HepG2 (cell line): ENCODE results near the gene HEXIM1. TPM values are rescaled to one million over a fixed set of nuclear protein-coding genes. Genes with fewer than 3 reads are reported as not detected.

Experiments
- ATM ChIP-seq: fragments of 450-650 bp; IDR thresholded peaks from 2 replicates; pipeline ENCODE4 v1.7.1; 2017; ENCODE audit warnings: mild to moderate bottlenecking, borderline replicate concordance
- EED ChIP-seq: sonication (generic); formaldehyde crosslinking; IDR thresholded peaks from 2 replicates; pipeline ENCODE4 v1.5.0; 2020; ENCODE audit warnings: mild to moderate bottlenecking, missing genetic modification reagents
- FOXM1 ChIP-seq: sonication (generic); formaldehyde crosslinking; IDR thresholded peaks from 2 replicates; pipeline ENCODE4 v1.5.0; 2020; ENCODE audit warnings: missing genetic modification reagents
- HDAC1 ChIP-seq: sonication (generic); formaldehyde crosslinking; IDR thresholded peaks from 2 replicates; pipeline ENCODE4 v1.5.1; 2020; ENCODE audit warnings: mild to moderate bottlenecking, missing genetic modification reagents
- KLF6 ChIP-seq: IDR thresholded peaks from 2 replicates; pipeline ENCODE4 v1.8.0; 2016; ENCODE audit warnings: missing biosample characterization, missing genetic modification reagents
- MAZ ChIP-seq, 2 experiments: sonication (generic) in 1 of 2; formaldehyde crosslinking in 1 of 2; IDR thresholded peaks; 2 replicates each; pipeline versions ENCODE4 v1.5.0 to v1.6.1; 2012 to 2020; ENCODE audit warnings: low read depth in 2 of 2, mild to moderate bottlenecking in 2 of 2, borderline replicate concordance in 1 of 2, improper control_type of control experiment in 1 of 2, low read length in 1 of 2, missing genetic modification reagents in 1 of 2, moderate library complexity in 1 of 2
- NFYB ChIP-seq: sonication (generic); formaldehyde crosslinking; IDR thresholded peaks from 2 replicates; pipeline ENCODE4 v1.4.0; 2020; ENCODE audit warnings: missing genetic modification reagents
- POLR2AphosphoS5 ChIP-seq: IDR thresholded peaks from 2 replicates; pipeline ENCODE4 v1.6.1; 2012; ENCODE audit warnings: low read depth, low read length
- RFXANK ChIP-seq: IDR thresholded peaks from 2 replicates; pipeline ENCODE4 v1.6.1; 2016
- RORA ChIP-seq: sonication (generic); formaldehyde crosslinking; IDR thresholded peaks from 2 replicates; pipeline ENCODE4 v1.5.0; 2020; ENCODE audit warnings: mild to moderate bottlenecking, missing genetic modification reagents, moderate library complexity
- SUZ12 ChIP-seq: fragments of 150-350 bp; IDR thresholded peaks from 2 replicates; pipeline ENCODE4 v1.6.1; 2014; ENCODE audit warnings: low read depth, low read length
- ZNF101 ChIP-seq: sonication (generic); formaldehyde crosslinking; IDR thresholded peaks from 2 replicates; pipeline ENCODE4 v1.4.0; 2020; ENCODE audit warnings: mild to moderate bottlenecking, low read depth, missing genetic modification reagents, borderline replicate concordance
- ZNF232 ChIP-seq: sonication (generic); formaldehyde crosslinking; IDR thresholded peaks from 2 replicates; pipeline ENCODE4 v1.4.0; 2020; ENCODE audit warnings: missing genetic modification reagents, borderline replicate concordance
- ZNF703 ChIP-seq: sonication (generic); formaldehyde crosslinking; IDR thresholded peaks from 2 replicates; pipeline ENCODE4 v1.5.1; 2020; ENCODE audit warnings: missing genetic modification reagents, mild to moderate bottlenecking, moderate library complexity, borderline replicate concordance
- ZNF878 ChIP-seq: sonication (generic); formaldehyde crosslinking; IDR thresholded peaks from 2 replicates; pipeline ENCODE4 v1.8.1; 2023; ENCODE audit warnings: mild to moderate bottlenecking, missing genetic modification reagents, moderate library complexity
- ZUFSP ChIP-seq: sonication (generic); formaldehyde crosslinking; IDR thresholded peaks from 2 replicates; pipeline ENCODE4 v1.9.0; 2021; ENCODE audit warnings: missing genetic modification reagents, mild to moderate bottlenecking, borderline replicate concordance
- polyA plus RNA-seq, 8 experiments: library from polyadenylated mRNA; depleted of rRNA in 3 of 8; stranded (reverse) in 7 of 8; unstranded in 1 of 8; fragments of >200 nt; fragmentation: Illumina TruSeq in 4 of 8; extraction: Trizol in 4 of 8; gene quantifications; 2 replicates each; pipeline versions ENCODE4 v1.2.1 to v1.2.3, GENCODE V29; 2011 to 2016; ENCODE audit warnings: low read depth in 4 of 8, missing spikeins in 1 of 8, mixed read lengths in 1 of 8; ENCODE audit not compliant: insufficient read depth in 1 of 8
- total RNA-seq, 5 experiments: library from RNA; depleted of rRNA; stranded (reverse); fragments of >200 nt; fragmentation: Illumina TruSeq; extraction: Trizol; gene quantifications; 2 replicates each; pipeline ENCODE4 v1.2.3, GENCODE V29; 2016; ENCODE audit warnings: low read depth in 1 of 5
- TF ChIP-seq, protein P1 (sequence below): sonication (generic); formaldehyde crosslinking; IDR thresholded peaks from 2 replicates; pipeline ENCODE4 v1.4.0; 2020; ENCODE audit warnings: missing genetic modification reagents
- TF ChIP-seq, protein P2 (sequence below): sonication (generic); formaldehyde crosslinking; IDR thresholded peaks from 2 replicates; pipeline ENCODE4 v1.5.1; 2020; ENCODE audit warnings: missing genetic modification reagents, mild to moderate bottlenecking, borderline replicate concordance
- TF ChIP-seq, protein P3 (sequence below): sonication (generic); formaldehyde crosslinking; IDR thresholded peaks from 2 replicates; pipeline ENCODE4 v1.4.0; 2020; ENCODE audit warnings: missing genetic modification reagents, low read depth, mild to moderate bottlenecking, borderline replicate concordance

HEXIM1 gene
- total and polyA plus RNA-seq, 2 of the 13 experiments (the other 11 are each of a cell fraction or from before 2014, with no cell fraction given), result 10.5 to 16.6 TPM

GRCh38 chr17:45123930-45124796 is 24.1 kb upstream of the HEXIM1 start (continued):
- TF ChIP-seq ZNF703 (no peak), SUZ12 (no peak), ZNF101 (CRISPR knock-in tag) (no peak), RFXANK (CRISPR knock-in tag) (no peak), FOXM1 (CRISPR knock-in tag) (no peak), ATM (no peak), NFYB (CRISPR knock-in tag) (no peak), HDAC1 (peak; percentile 82), ZNF878 (CRISPR knock-in tag) (no peak), POLR2AphosphoS5 (no peak), ZNF232 (CRISPR knock-in tag) (no peak), MAZ (IDR thresholded peaks at IDR 0.05; ENCODE audit: borderline replicate concordance, low read depth, low read length) (peak; percentile 53; the same call in 1 of the 2 replicates), MAZ (CRISPR knock-in tag; IDR thresholded peaks at IDR 0.05; ENCODE audit: low read depth) (no peak), RORA (no peak), EED (CRISPR knock-in tag) (0 out of 2 replicates have a peak, but pooled peaks have one; percentile 0), ZUFSP (CRISPR knock-in tag) (no peak), KLF6 (CRISPR knock-in tag) (0 out of 2 replicates have a peak, but pooled peaks have one; percentile 26)
- TF ChIP-seq, protein P1, sequence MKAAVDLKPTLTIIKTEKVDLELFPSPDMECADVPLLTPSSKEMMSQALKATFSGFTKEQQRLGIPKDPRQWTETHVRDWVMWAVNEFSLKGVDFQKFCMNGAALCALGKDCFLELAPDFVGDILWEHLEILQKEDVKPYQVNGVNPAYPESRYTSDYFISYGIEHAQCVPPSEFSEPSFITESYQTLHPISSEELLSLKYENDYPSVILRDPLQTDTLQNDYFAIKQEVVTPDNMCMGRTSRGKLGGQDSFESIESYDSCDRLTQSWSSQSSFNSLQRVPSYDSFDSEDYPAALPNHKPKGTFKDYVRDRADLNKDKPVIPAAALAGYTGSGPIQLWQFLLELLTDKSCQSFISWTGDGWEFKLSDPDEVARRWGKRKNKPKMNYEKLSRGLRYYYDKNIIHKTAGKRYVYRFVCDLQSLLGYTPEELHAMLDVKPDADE, result no peak
- TF ChIP-seq, protein P2, sequence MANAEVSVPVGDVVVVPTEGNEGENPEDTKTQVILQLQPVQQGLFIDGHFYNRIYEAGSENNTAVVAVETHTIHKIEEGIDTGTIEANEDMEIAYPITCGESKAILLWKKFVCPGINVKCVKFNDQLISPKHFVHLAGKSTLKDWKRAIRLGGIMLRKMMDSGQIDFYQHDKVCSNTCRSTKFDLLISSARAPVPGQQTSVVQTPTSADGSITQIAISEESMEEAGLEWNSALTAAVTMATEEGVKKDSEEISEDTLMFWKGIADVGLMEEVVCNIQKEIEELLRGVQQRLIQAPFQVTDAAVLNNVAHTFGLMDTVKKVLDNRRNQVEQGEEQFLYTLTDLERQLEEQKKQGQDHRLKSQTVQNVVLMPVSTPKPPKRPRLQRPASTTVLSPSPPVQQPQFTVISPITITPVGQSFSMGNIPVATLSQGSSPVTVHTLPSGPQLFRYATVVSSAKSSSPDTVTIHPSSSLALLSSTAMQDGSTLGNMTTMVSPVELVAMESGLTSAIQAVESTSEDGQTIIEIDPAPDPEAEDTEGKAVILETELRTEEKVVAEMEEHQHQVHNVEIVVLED (CRISPR knock-in tag), result no peak
- TF ChIP-seq, protein P3, sequence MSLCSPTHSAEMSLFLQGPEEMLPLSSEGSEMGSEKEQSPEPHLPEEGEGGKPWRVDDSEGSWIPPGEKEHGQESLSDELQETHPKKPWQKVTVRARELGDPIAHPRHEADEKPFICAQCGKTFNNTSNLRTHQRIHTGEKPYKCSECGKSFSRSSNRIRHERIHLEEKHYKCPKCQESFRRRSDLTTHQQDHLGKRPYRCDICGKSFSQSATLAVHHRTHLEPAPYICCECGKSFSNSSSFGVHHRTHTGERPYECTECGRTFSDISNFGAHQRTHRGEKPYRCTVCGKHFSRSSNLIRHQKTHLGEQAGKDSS (CRISPR knock-in tag), result peak; percentile 87; the same call in 1 of the 2 replicates
